Measurements from ENCODE around the gene FPGS. TPM values are rescaled to one million over a fixed set of nuclear protein-coding genes. Genes with fewer than 3 reads are reported as not detected.
A peak's percentile ranks its signal among the peaks of the same experiment; 100 is the strongest.

Gene FPGS
- total RNA-seq, 2 donors from 2014 or later, result 117 TPM

- no peak for DNase-seq (ENCODE audit: low spot score)
- Histone ChIP-seq H3K27ac (peak overlapping the region in 1 of 2 donors; percentile 65), H3K27me3 (replicated peaks; ENCODE audit: insufficient read depth) (no peaks in the 10 kb centered on the region), H3K9me3 (no peaks in the 10 kb centered on the region), H3K36me3 (peaks cover 16 to 22% of the 10 kb centered on the region in 2 donors), H3K4me1 (replicated peaks) (peaks cover 15% of the 10 kb centered on the region), H3K4me3 (no peak overlapping the region)
- 78% methylated on average over 7 of the region's 7 CpGs for WGBS
- intact Hi-C loops (cut with DNase I), result no loop called here
- no peak for TF ChIP-seq CTCF (IDR thresholded peaks at IDR 0.05)
Measured at GRCh38 chr9:127792417-127793031, 10.2 kb upstream of the FPGS start.

GRCh38 chr9:127793093-127793708 lies 9.5 kb upstream of the FPGS start:
- Histone ChIP-seq H3K36me3 (peaks cover 15 to 16% of the 10 kb centered on the region in 2 donors), H3K4me3 (no peak overlapping the region), H3K4me1 (replicated peaks) (peaks cover 14% of the 10 kb centered on the region), H3K27me3 (replicated peaks; ENCODE audit: insufficient read depth) (no peaks in the 10 kb centered on the region), H3K27ac (peak overlapping the region; percentile 53 to 65), H3K9me3 (no peaks in the 10 kb centered on the region)
- no peak for DNase-seq (ENCODE audit: low spot score)
- TF ChIP-seq CTCF (IDR thresholded peaks at IDR 0.05), result no peak
- TF ChIP-seq POLR2AphosphoS5 (IDR thresholded peaks at IDR 0.05), result no peak
- TF ChIP-seq POLR2A (IDR thresholded peaks at IDR 0.05), result no peak
- intact Hi-C loops (cut with DNase I), result no loop called here
- WGBS, result 61% methylated on average over 8 of the region's 8 CpGs

GRCh38 chr9:127794001-127794791 lies 8.5 kb upstream of the FPGS start:
- H3K27ac ChIP-seq, result peak overlapping the region; percentile 53 to 65
- peaks cover 6% of the 10 kb centered on the region in 2 donors for H3K36me3 ChIP-seq
- no peak overlapping the region for H3K4me3 ChIP-seq
- H3K27me3 ChIP-seq (replicated peaks; ENCODE audit: insufficient read depth), result no peaks in the 10 kb centered on the region
- 50% methylated on average over 14 of the region's 14 CpGs for WGBS
- intact Hi-C loops (cut with DNase I), result no loop called here
- H3K4me1 ChIP-seq (replicated peaks), result peaks cover 14% of the 10 kb centered on the region
- H3K9me3 ChIP-seq, result no peaks in the 10 kb centered on the region
- TF ChIP-seq POLR2AphosphoS5 (IDR thresholded peaks at IDR 0.05), result peak; percentile 44
- no peak for TF ChIP-seq CTCF (IDR thresholded peaks at IDR 0.05)
- TF ChIP-seq POLR2A (IDR thresholded peaks at IDR 0.05), result no peak
- peak; percentile 53 for DNase-seq (ENCODE audit: low spot score)

GRCh38 chr9:127796225-127796813 lies 6.4 kb upstream of the FPGS start:
- 43% methylated on average over 8 of the region's 8 CpGs for WGBS
- peak overlapping the region in 1 of 2 donors; percentile 36 for H3K27ac ChIP-seq
- intact Hi-C loops (cut with DNase I), result no loop called here
- no peaks in the 10 kb centered on the region for H3K27me3 ChIP-seq (replicated peaks; ENCODE audit: insufficient read depth)
- no peak for DNase-seq (ENCODE audit: low spot score)
- no peak for TF ChIP-seq CTCF (IDR thresholded peaks at IDR 0.05)
- TF ChIP-seq POLR2AphosphoS5 (IDR thresholded peaks at IDR 0.05), result peak; percentile 6
- no peak for TF ChIP-seq POLR2A (IDR thresholded peaks at IDR 0.05)
- no peaks in the 10 kb centered on the region for H3K9me3 ChIP-seq
- no peak overlapping the region for H3K4me3 ChIP-seq
- H3K4me1 ChIP-seq (replicated peaks), result peaks cover 14% of the 10 kb centered on the region
- no peaks in the 10 kb centered on the region for H3K36me3 ChIP-seq

Data from prostate gland (tissue), 2 donors.